Upper lobe of right lung (tissue), 1 donor: Measurements from ENCODE around the gene USP54. TPM values are rescaled to one million over a fixed set of nuclear protein-coding genes. Genes with fewer than 3 reads are reported as not detected.

ENCODE experiments used
- ATAC-seq: fragments of 200-7000 bp; cut with Tn5 transposase; one replicate; pipeline ENCODE4 v1.9.1; 2020; ENCODE audit warnings: mild to moderate bottlenecking, moderate library complexity
- DNase-seq: peaks from one replicate; pipeline ENCODE4 v3.0.0-alpha.2; 2020
- H3K27ac ChIP-seq: fragments of 200-600 bp; one replicate; pipeline ENCODE4 v1.8.0; 2022
- H3K27me3 ChIP-seq: fragments of 200-600 bp; one replicate; pipeline ENCODE4 v1.8.0; 2022; ENCODE audit warnings: mild to moderate bottlenecking
- H3K36me3 ChIP-seq: fragments of 200-600 bp; one replicate; pipeline ENCODE4 v1.8.0; 2022
- H3K4me1 ChIP-seq: fragments of 200-600 bp; one replicate; pipeline ENCODE4 v1.8.0; 2022
- H3K4me3 ChIP-seq: fragments of 200-600 bp; one replicate; pipeline ENCODE4 v1.8.0; 2022; ENCODE audit warnings: mild to moderate bottlenecking
- H3K9me3 ChIP-seq: fragments of 200-600 bp; one replicate; pipeline ENCODE4 v1.8.0; 2022
- CTCF ChIP-seq: fragments of 200-600 bp; IDR thresholded peaks from one replicate; pipeline ENCODE4 v1.8.0; 2022; ENCODE audit warnings: antibody characterized with exemption
- intact Hi-C: fragments of 100-400 bp; cut with DNase I; formaldehyde crosslinking; loops from one replicate; pipeline ENCODE4 v1.11.0; 2022
- total RNA-seq: library from RNA; stranded (reverse); fragmentation: NEBNext Ultra II Directional; extraction: Animal tissue kit (Norgen Biotek cat#: 25700); gene quantifications from one replicate; pipeline ENCODE4 v1.2.1, GENCODE V29; 2021
- donor health status: DM: no; HTN: yes; CAD: no; lungs with severe emphysema.

USP54 gene
- total RNA-seq, 1 donor from 2014 or later = 114 TPM

DNA sequence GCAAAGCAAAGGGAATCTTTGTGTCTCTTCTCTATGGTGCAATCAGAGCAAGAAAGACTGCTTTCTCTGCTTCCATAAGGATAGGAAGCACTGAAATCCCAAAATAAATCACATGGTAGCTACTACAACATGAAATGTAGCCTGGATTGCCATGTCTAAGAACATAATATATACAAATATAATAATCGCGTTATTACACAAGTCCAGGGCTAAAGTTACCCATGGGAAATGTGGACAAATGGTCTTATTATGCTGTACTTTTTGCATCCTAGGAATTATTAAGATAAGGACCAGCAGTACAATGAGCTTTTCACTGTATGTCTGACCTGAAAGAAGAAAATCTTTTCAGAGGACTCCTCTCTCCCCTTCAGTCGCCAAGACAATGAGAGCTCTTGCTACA lies 71.8 kb downstream of the USP54 start:
- intact Hi-C loops = no loop called here
- no peaks in the 10 kb centered on the region for H3K4me1 ChIP-seq
- peaks cover 77% of the 10 kb centered on the region for H3K36me3 ChIP-seq

GRCh38 chr10:73517166-73517888 lies 73.8 kb downstream of the USP54 start:
- H3K27me3 ChIP-seq = no peaks in the 10 kb centered on the region
- TF ChIP-seq CTCF = no peak
- no peak overlapping the region for H3K4me3 ChIP-seq
- DNase-seq (no peak), ATAC-seq (peak; percentile 61)
- intact Hi-C loops = no loop called here
- no peak overlapping the region for H3K27ac ChIP-seq
- H3K36me3 ChIP-seq = peaks cover 72% of the 10 kb centered on the region
- no peaks in the 10 kb centered on the region for H3K4me1 ChIP-seq
- H3K9me3 ChIP-seq = no peaks in the 10 kb centered on the region

More for the DNA sequence above, 71.8 kb downstream of the USP54 start:
- DNase-seq (no peak), ATAC-seq (no peak)
- Histone ChIP-seq H3K4me3 (no peak overlapping the region), H3K27ac (no peak overlapping the region), H3K27me3 (no peaks in the 10 kb centered on the region), H3K9me3 (no peaks in the 10 kb centered on the region)
- TF ChIP-seq CTCF = no peak

DNA sequence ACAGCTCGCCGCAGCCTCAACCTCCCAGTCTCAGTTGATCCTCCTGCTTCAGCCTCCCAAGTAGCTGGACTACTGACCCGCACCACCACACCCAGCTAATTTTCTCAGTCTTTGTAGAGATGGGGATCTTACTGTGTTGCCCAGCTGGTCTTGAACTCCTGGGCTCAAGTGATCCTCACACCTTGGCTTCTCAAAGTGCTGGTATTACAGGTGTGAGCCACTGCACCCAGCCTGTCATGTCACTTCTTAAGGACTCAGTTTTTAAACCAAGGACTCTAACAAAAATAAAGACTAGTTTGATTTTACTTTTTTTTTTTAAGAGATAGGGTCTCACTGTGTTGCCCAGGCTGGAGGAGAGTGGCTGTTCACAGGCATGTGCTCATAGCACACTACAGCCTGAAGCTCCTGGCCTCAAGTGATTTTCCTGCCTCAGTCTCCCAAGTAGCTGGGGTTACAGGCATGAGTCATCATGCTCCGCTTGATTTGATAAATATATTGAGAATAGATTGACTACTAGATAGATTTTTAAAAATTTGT lies 78.9 kb downstream of the USP54 start:
- TF ChIP-seq CTCF = no peak
- DNase-seq = no peak
- no peaks in the 10 kb centered on the region for H3K9me3 ChIP-seq
- peaks cover 24% of the 10 kb centered on the region for H3K36me3 ChIP-seq
- ATAC-seq = no peak
- intact Hi-C loops = no loop called here
- H3K27me3 ChIP-seq = no peaks in the 10 kb centered on the region
- no peak overlapping the region for H3K4me3 ChIP-seq
- no peaks in the 10 kb centered on the region for H3K4me1 ChIP-seq
- H3K27ac ChIP-seq = no peak overlapping the region

- TF ChIP-seq CTCF = no peak
- no peaks in the 10 kb centered on the region for H3K9me3 ChIP-seq
- H3K36me3 ChIP-seq = peaks cover 19% of the 10 kb centered on the region
- DNase-seq (no peak), ATAC-seq (no peak)
- H3K27me3 ChIP-seq = no peaks in the 10 kb centered on the region
- H3K4me1 ChIP-seq = no peaks in the 10 kb centered on the region
- H3K4me3 ChIP-seq = no peak overlapping the region
- H3K27ac ChIP-seq = no peak overlapping the region
- intact Hi-C loops = no loop called here
Measured at GRCh38 chr10:73509695-73510094, 81.4 kb downstream of the USP54 start.

DNA sequence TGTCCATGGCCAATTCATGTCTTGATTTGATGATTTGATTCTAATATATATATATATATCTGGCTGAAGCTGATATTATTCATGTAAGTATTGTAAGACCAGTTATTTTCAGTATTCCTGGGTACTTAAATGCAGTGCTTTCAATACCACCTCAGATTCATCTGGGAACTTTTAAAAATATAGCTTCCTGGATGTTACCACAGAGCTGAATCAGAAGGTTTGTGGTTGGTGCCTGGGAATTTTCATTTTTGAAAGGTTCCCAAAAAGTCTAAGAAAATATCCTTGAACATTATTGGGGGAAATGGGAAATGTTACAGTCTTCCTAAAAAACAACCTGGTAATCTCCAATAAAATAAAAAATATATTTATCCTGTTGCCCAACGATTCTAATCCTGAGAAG lies 84.7 kb downstream of the USP54 start:
- intact Hi-C loops = no loop called here
- Histone ChIP-seq H3K4me3 (no peak overlapping the region), H3K36me3 (peaks cover 38% of the 10 kb centered on the region), H3K4me1 (no peaks in the 10 kb centered on the region), H3K27ac (no peak overlapping the region), H3K9me3 (no peaks in the 10 kb centered on the region), H3K27me3 (no peaks in the 10 kb centered on the region)
- no peak for ATAC-seq
- no peak for DNase-seq
- no peak for TF ChIP-seq CTCF
